AG09309 (cell line): Measurements from ENCODE around the gene YIF1B.

Source experiments
- DNase-seq: peaks from one replicate; pipeline ENCODE4 v3.0.0-alpha.2; 2010; ENCODE audit warnings: low read depth
- H3K4me3 ChIP-seq: 2 replicates; pipeline ENCODE4 v1.5.1; 2011; ENCODE audit warnings: mild to moderate bottlenecking, low read depth, low read length, moderate library complexity; ENCODE audit not compliant: control insufficient read depth
- CTCF ChIP-seq: IDR thresholded peaks from 2 replicates; pipeline ENCODE4 v1.5.1; 2011; ENCODE audit warnings: mild to moderate bottlenecking, low read depth, low read length, inconsistent platforms; ENCODE audit not compliant: insufficient read depth, control insufficient read depth; ENCODE audit errors: missing control alignments

Gene YIF1B

DNA sequence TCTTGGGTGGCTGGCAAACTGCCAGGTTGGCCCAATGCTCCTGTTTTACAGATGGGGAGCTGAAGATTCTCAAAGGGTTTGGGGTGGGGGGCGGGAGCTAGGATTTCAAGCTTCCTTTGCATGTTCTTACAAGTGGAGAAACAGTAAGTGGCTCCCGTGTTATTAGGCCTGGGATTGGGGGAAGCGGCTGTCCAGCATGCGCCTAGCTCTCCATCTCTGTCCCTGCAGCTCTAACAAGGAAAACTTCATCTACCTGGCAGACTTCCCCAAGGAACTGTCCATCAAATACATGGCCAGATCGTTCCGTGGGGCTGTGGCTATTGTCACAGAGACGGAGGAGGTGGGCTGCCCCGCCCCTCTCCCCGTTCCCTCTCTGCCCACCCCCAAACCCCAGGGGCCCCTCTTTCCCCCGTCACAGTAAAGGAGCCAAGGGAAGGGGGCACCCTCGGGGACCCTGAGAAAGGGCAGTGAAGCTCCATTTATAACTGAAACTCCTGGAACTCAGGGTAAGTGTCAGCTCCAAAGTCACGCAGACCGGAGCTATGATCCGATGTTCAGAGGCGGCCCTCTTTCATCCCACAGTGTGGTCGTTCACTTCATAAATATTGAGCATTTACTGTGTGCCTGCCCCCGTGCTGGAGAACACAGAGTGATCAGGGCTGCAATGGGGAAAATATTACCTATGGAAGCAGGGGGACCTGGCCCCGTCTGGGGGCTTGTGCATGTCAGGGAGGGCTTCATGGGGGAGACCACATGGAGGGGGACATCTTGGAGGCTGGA, 43.7 kb upstream of the YIF1B start:
- no peak for TF ChIP-seq CTCF
- no peak overlapping the region for H3K4me3 ChIP-seq
- no peak for DNase-seq

DNA sequence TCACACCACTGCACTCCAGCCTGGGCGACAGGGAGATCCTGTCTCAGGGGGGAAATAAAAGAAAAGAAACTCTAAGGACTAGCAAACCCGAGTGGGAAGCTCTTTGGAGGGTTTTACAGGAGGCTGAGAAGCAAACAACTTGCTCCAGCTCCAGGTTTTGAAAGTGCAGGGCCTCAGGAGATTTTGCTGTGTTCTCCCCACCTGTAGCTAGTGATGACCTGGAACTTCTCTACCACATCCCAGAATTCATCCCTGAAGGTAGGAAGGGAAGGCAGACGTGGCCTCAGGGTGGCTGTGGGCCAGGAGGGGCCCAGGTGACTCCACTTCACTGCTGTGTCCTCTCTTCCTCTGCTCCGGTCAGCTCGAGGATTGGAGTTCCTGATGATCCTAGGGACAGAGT, 42.3 kb upstream of the YIF1B start:
- TF ChIP-seq CTCF = no peak
- DNase-seq = no peak
- H3K4me3 ChIP-seq = no peak overlapping the region

DNA sequence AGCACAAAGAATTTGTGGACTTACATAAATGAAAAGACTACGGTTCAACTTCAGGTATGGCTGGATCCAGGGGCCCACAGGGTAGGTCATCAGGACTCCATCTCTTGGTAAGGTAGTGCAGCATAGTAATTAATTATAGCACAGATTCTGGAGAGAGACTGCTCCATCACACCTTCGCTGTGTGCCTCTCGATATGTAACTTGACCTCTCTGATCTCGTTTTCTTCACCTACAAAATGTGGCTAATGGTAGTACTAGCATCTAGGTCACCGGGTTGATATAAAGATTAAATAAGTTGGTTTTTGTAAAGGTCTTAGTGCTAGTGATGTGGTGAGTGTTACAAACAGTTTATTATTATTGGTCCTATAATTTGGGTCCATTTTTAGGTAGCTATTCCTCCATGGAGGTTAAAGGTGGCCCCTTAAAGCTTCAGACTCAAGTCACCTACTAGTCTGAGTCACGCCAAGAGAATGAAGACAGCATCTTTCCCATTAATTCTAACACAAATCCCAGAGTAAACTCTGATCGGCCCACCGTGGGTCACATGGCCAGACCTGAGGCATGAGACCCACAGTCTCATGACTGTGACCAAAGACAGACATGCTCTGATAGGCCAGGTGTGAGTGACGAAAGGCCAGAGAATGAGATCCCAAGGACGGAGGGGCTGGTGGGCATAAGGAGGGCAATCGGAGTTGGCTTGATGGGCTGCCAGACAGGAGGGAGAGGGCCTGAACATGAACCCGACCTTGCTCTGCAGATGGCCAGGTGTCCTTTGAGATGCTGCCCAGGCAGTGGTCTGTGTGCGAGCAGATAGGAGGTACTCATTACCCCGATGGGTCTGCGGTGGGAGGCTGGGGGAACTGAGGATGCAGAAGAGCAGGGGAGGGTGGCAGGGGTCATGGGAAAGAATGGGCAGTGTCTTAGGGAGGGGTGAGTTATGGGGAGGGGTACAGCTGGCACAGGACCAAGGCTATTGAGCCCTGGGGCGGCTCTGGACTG, 40.3 kb upstream of the YIF1B start:
- no peak for TF ChIP-seq CTCF
- no peak overlapping the region for H3K4me3 ChIP-seq
- no peak for DNase-seq

GRCh38 chr19:38352611-38353010, 36.9 kb upstream of the YIF1B start:
- no peak for TF ChIP-seq CTCF
- no peak overlapping the region for H3K4me3 ChIP-seq
- no peak for DNase-seq

DNA sequence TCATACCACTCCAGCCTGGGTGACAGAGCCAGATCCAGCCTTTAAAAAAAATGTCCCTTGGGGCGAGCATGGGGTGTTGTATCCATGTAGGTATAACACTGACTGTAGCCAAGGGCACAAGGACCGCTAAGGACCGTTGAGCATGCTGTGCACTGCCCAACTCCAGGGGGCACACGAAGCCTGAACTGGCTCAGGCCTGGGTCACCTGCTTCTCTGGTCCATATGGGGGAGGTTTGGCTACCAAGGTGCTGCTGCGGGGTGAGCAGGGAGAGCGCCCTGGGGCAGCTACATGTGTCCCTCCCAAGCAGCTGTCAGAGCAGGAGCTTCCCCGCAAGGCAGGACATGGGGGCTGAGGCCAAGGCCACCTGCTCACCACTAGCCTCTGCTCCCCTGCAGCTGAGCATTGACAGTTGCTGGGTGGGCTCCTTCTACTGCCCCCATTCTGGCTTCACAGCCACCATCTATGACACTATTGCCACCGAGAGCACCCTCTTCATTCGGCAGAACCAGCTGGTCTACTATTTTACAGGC, 36.2 kb upstream of the YIF1B start:
- DNase-seq = no peak
- no peak overlapping the region for H3K4me3 ChIP-seq
- no peak for TF ChIP-seq CTCF

GRCh38 chr19:38350883-38351282, 35.1 kb upstream of the YIF1B start:
- H3K4me3 ChIP-seq = no peak overlapping the region
- DNase-seq = no peak
- no peak for TF ChIP-seq CTCF
